Stimulated activated CD4-positive, alpha-beta T cell treated with anti-CD3 and anti-CD28 coated beads, Interleukin-1b, Interleukin-23, amount 100 ng/mL, for 48 hours (primary cell): Measurements from ENCODE around the gene HJV.

Experiments used
- DNase-seq: peaks from one replicate; pipeline ENCODE4 v3.0.0-alpha.2; 2020

Gene HJV

GRCh38 chr1:145975216-145975615, 46.3 kb downstream of the HJV start:
- no peak for DNase-seq

GRCh38 chr1:145974721-145975120, 46.8 kb downstream of the HJV start:
- no peak for DNase-seq

GRCh38 chr1:145972580-145972979, 49.0 kb downstream of the HJV start:
- no peak for DNase-seq
